NCI-H345 treated with DMSO at 0.1 percent for 48 hours (cell line): Measurements from ENCODE around the gene IGFALS.
"Not testable (repeated sequence)": the region's sequence is repeated elsewhere in the genome, so short reads cannot be mapped to it uniquely, and the experiment has no call there.

ENCODE experiments used
- DNase-seq: peaks from one replicate; lab custom pipeline; 2025; ENCODE audit not compliant: unreplicated experiment; lab: John Stamatoyannopoulos, UW

Gene IGFALS

DNA sequence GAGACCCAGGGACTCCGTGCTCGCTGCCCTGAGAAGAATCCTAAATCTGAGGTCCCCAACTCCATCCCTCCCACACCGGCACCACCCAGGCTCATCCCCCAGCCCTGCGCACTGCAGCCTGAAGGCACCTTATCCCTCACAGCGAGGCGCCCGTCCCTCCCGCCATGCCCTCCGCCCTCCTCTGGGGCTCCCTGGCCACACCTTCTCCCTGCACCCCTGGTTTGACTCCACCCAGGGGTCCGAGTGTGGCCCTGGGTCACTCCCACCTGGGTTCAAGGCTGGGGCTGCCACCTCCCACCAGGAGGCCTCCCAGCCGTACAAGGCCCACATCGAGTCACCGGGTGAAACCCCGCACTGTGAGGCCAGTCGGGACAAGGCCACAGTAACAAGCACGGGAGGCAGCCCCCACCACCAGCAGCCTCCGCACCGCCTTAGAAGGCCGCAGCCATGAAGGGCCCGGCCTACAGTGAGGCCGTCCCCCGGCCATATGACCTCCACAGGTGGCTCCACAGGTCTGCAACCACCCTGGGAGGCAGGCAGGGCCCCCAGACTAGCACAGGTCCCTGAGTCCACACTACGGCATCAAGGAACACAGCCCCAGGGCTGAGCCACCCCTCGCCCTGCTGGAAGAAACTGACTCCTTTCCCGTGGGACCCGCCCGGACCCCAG, 24.8 kb upstream of the IGFALS start:
- DNase-seq, result no peak

GRCh38 chr16:1817716-1818115, 24.2 kb upstream of the IGFALS start:
- DNase-seq, result no peak

DNA sequence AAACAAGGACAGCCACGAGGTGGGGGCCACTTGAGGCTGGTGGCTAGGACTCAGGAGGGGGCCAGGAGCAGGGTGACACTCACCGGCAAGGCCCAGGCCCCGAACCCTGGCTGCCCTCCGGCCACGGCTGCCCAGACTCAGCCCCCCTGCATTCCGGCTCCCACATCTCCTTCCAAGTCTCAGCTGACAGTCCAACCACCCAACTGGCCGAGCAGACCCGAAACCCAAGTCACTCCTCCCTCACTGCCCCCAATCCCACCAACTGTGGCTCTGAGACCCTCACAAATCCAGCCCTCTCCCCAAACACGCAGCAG, 23.7 kb upstream of the IGFALS start:
- DNase-seq, result no peak

DNA sequence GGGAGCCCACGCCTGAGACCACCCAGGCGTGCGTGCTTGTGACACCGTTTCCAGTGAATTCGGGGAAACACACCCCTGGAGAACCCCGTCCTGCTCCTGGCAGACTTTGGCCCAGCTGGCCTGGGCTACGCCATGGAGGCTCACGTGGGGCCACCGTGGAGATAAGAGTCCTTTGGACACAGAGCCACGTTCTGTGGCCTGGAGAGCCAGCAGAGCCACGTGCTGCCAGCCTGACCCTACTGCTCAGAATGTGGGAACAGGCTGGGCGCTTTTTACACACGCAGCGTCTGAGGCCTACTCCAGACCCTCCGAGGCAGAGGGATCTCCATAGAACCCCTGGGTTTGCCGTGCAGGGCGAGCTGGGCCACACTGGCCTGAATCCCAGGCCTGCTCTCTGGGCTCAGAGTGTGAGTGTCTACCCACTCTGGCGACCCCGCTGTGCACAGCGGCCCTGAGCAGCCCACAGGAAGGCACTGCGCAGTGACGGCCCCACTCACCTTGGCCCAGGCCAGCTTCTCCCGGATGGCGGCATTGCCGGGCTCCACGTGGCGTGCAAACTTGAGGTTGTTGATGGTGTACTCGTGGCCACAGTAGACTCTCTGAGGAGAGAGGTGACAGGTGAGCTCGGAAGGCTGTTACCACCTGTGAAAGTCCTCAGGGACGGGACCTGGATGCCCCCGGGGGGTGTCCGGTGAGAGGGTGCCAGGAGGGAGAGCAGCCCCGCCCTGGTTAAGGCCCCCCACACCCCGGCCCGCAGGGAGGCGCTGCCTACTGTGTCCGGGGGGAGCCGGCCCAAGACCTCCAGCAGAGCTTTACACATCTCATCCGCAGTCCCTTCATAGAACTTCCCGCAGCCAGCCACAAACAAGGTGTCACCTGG, 23.1 kb upstream of the IGFALS start:
- no peak for DNase-seq

GRCh38 chr16:1815461-1815860, 22.0 kb upstream of the IGFALS start:
- no peak for DNase-seq

DNA sequence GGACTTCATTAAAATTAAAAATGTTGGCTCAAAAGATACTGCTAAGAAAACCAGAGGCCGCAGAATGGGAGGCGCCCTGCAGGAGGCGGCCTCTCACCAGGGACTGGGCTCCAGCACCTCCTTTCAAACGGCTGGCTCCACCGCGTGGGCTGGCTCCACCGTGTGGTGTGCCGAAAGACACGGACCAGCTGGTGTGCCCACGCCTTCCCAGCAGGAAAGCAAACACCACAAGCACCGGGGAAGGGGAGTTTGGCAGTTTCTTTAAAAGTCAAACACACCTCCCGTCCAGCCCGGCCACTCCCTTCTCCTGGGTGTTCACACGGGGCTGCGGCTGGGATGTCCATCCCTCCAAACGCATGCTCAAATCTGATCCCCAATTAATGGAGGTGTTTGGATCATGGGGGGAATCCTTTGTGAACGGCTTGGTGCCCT, 19.2 kb upstream of the IGFALS start:
- peak; percentile 66 for DNase-seq

GRCh38 chr16:1810536-1810935, 17.0 kb upstream of the IGFALS start:
- DNase-seq, result no peak

- DNase-seq, result no peak
Measured at GRCh38 chr16:1810106-1810505, 16.6 kb upstream of the IGFALS start.

GRCh38 chr16:1809281-1809801, 15.8 kb upstream of the IGFALS start:
- DNase-seq, result no peak

DNA sequence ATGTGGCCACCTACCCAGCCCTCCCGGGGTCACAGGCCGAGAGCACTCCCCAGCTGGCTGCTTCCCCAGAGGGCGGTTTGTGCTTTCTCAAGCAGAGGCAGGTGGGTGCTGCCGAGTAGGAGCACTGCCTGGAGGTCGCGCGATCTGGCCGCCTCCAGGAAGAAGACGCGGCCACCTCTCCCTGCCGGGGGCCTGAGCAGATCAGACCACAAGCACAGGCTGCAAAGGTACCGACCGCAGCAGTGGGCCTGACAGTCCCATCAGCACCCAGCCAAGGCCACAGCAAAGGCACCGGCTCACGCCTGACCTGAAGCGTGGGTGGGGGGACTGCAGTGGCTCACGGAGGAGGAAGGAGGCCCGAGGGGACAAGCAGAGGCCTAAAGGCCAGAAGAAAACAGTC, 15.2 kb upstream of the IGFALS start:
- no peak for DNase-seq

DNA sequence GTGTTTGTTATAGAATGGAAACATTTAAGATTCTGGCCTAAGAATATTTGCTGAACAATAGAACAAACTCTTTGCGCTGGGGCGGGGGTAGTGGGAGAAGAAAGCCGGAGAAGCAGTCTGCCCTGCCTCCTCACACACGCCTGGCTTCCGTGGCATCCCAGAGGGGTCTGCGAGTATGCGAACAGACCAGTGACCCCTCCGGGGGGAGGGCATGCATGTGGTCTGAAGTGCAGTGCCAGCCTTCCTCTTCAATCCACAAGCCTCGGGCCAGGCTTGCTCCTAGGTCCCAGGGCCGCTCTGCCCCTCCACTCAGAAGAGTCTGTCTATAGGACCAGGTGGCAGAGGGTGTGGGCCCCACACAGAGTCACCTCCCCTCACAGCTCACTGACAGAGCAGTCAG, 14.1 kb upstream of the IGFALS start:
- no peak for DNase-seq

DNA sequence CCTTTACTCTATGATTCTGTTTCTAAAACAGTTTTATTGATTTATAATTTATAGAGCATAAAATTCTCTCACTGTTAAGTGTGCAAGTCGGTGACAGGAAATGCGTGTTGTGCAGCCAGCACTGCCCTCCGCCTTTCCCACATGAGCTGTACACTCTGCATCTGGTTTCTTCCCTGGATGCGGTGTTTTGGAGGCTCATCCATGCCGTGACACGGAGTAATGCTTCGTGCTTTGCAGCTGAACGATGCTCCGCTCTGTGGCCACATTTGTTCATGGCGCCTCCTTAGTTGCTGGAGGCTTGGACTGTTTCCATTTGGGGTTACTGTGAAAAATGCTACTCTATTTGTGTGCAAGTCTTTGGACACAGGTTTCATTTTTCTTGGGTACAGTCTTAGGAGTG, 7.2 kb upstream of the IGFALS start:
- DNase-seq, result no peak

DNA sequence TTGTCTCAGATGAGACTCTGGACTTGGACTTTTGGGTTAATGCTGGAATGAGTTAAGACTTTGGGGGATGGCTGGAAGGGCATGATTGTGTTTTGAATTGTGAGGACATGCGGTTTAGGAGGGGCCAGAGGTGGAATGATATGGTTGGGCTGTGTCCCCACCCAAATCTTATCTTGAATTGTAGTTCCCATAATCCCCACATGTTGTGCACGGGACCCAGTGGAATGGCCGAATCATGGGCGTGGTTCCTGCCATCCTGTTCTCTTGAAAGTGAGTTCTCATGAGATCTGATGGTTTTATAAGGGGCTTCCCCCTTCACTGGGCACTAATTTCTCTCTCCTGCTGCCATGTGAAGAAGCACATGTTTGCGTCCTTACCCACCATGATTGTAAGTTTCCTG, 5.8 kb upstream of the IGFALS start:
- DNase-seq, result not testable (repeated sequence)

DNA sequence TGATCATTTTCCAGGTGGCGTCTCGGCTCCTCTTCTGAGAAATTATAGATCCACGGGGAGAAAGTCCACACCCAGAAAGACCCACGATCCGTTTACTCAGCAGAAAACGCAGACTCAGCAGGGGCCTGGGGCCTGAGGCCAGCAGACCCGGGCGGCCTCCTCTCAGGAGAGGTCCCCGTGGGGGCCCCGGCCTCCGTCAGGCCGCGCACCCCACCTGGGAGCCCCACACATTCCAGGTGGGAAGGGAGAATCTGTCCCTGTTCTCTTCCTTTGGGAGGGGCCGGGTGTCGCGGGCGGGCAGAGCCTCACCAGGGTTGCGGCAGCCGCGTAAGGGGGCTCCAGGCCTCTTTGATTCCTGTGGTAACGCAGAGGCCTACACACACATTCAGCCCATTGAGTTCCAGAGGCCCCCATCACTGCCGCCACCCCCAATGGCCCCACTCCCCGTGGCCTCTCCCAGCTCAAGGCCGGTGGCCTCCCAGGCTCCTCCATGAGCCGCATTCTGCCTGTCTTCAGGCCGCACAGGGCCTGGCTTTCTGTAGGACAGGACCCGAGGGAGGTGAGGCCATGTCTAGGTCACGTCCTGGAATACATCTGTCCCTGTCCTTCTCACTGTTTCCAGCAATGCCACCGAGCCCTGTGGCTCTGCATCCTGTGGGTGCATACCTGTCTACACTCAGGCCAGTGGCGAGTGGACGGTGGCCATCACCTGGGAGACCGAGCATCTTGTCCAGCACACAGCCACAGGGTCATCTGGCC, 1.6 kb upstream of the IGFALS start:
- no peak for DNase-seq

GRCh38 chr16:1794221-1794871, 841 bp upstream of the IGFALS start:
- peak; percentile 12 for DNase-seq

GRCh38 chr16:1792836-1793577, 498 bp downstream of the IGFALS start:
- no peak for DNase-seq

DNA sequence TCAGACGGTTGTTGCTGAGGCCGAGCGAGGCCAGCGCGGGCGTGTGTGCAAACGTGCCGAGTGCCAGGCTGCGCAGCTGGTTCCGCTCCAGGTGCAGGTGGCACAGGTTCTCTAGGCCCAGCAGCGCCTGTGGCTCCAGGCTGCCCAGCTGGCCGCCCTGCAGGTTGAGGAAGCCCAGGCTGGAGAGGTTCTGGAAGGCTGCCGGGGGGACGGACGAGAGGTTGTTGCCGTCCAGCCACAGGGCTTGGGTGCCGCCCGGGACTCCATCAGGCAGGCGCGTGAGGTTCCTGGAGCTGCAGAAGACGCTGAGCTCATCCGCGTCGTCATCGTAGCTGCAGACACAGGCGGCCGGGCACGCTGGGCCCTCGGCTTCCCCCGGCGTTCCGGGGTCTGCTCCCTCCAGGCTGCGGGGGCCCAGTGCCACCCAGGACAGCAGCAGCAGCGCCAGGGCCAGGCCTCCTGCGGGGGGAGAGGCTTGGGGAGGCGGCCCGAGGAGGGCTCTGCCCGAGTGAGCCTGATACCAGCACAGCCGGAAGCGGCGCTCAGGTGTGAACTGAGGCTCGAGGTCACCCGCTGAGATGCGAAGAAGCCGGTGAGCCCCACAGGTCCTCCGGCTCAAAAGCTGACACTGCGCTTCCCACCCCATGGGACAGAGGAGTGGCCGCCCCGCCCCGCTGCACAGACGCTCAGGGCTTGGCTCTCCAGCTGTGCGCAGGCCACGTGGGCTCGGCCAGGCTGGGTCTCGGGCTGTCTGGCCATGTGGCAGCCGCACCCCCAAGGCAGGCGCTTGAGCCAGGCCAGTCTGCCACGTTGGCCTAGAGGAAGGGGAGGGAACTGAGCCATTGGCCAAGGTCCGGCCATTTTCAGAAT, 1.3 kb downstream of the IGFALS start:
- no peak for DNase-seq

- DNase-seq, result no peak
Measured at GRCh38 chr16:1791256-1791942, 2.1 kb downstream of the IGFALS start.
